ENCODE measurements around the gene GTF2A1. TPM values are rescaled to one million over a fixed set of nuclear protein-coding genes. Genes with fewer than 3 reads are reported as not detected.

The GTF2A1 gene
- total RNA-seq, 1 donor from 2014 or later: 47.9 TPM

GRCh38 chr14:81219210-81219758, 1.5 kb downstream of the GTF2A1 start:
- intact Hi-C loops (cut with DNase I): loop anchor here (5.0 kb wide), 1 partner anchor 47 kb away; no protein-coding TSS in a partner anchor
- no peaks in the 10 kb centered on the region for H3K9me3 ChIP-seq
- H3K27me3 ChIP-seq: no peaks in the 10 kb centered on the region
- H3K4me3 ChIP-seq: peak overlapping the region; percentile 91 to 96
- H3K36me3 ChIP-seq: peaks cover 9 to 14% of the 10 kb centered on the region in 2 donors
- H3K27ac ChIP-seq: peak overlapping the region; percentile 98 to 99
- H3K4me1 ChIP-seq: peaks cover 2 to 23% of the 10 kb centered on the region in 2 donors
- TF ChIP-seq CTCF (IDR thresholded peaks at IDR 0.05): no peak
- DNase-seq (ENCODE audit: low spot score in 2 of 2): peak; percentile 88 to 97

- intact Hi-C loops (cut with DNase I): no loop called here
- peaks cover 16 to 41% of the 10 kb centered on the region in 2 donors for H3K36me3 ChIP-seq
These were observed 8.9 kb downstream of the GTF2A1 start for GRCh38 chr14:81211844-81212243.

GRCh38 chr14:81209167-81209836, 11.5 kb downstream of the GTF2A1 start:
- TF ChIP-seq CTCF (IDR thresholded peaks at IDR 0.05): no peak
- no peak overlapping the region for H3K27ac ChIP-seq
- peaks cover 0 to 4% of the 10 kb centered on the region in 2 donors for H3K4me1 ChIP-seq
- H3K9me3 ChIP-seq: no peaks in the 10 kb centered on the region
- H3K36me3 ChIP-seq: peaks cover 14 to 29% of the 10 kb centered on the region in 2 donors
- no peaks in the 10 kb centered on the region for H3K27me3 ChIP-seq
- DNase-seq (ENCODE audit: low spot score in 2 of 2): no peak
- intact Hi-C loops (cut with DNase I): no loop called here
- no peak overlapping the region for H3K4me3 ChIP-seq

More at GRCh38 chr14:81211844-81212243, 8.9 kb downstream of the GTF2A1 start:
- peaks cover 0 to 4% of the 10 kb centered on the region in 2 donors for H3K4me1 ChIP-seq
- no peaks in the 10 kb centered on the region for H3K9me3 ChIP-seq
- peak; percentile 13 to 45 (median 31) for TF ChIP-seq CTCF (IDR thresholded peaks at IDR 0.05)
- no peaks in the 10 kb centered on the region for H3K27me3 ChIP-seq
- H3K27ac ChIP-seq: no peak overlapping the region
- DNase-seq (ENCODE audit: low spot score in 2 of 2): no peak
- no peak overlapping the region for H3K4me3 ChIP-seq

- TF ChIP-seq CTCF (IDR thresholded peaks at IDR 0.05): no peak
- Histone ChIP-seq H3K9me3 (no peaks in the 10 kb centered on the region), H3K4me1 (peaks cover 0 to 4% of the 10 kb centered on the region in 2 donors), H3K36me3 (peaks cover 14 to 25% of the 10 kb centered on the region in 2 donors), H3K27me3 (no peaks in the 10 kb centered on the region), H3K27ac (no peak overlapping the region), H3K4me3 (no peak overlapping the region)
- DNase-seq (ENCODE audit: low spot score in 2 of 2): no peak
- intact Hi-C loops (cut with DNase I): no loop called here
These were observed 12.3 kb downstream of the GTF2A1 start for GRCh38 chr14:81208489-81208888.

DNA sequence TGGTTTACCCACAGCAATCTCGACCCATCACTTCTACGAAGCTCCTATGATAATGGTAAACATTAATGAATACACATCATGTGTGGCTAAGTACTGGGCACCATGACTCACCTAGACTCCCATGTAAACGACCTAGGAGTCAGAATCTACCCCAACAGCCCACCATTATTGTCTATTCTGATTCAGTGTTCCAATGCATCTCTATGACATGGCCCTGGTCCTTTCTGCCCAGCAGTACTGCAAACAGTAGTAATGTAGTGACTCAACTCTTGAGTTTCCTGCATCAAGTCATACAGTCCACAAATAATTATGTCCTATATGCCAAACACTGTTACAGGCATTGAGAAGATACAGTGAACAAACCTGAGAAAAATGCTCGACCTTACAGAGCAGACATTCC, 14.6 kb downstream of the GTF2A1 start:
- H3K4me3 ChIP-seq: no peak overlapping the region
- no peaks in the 10 kb centered on the region for H3K9me3 ChIP-seq
- DNase-seq (ENCODE audit: low spot score in 2 of 2): no peak
- no peak for TF ChIP-seq CTCF (IDR thresholded peaks at IDR 0.05)
- intact Hi-C loops (cut with DNase I): no loop called here
- peaks cover 30 to 45% of the 10 kb centered on the region in 2 donors for H3K36me3 ChIP-seq
- no peaks in the 10 kb centered on the region for H3K4me1 ChIP-seq
- no peak overlapping the region for H3K27ac ChIP-seq
- H3K27me3 ChIP-seq: no peaks in the 10 kb centered on the region
